Stimulated activated CD4-positive, alpha-beta T cell treated with anti-CD3 and anti-CD28 coated beads, Interleukin-15, amount 100 ng/mL, for 48 hours (primary cell): Measurements from ENCODE around the gene SFSWAP.
"Not testable (repeated sequence)": the region's sequence is repeated elsewhere in the genome, so short reads cannot be mapped to it uniquely, and the experiment has no call there.

Source experiments
- DNase-seq, 2 donors: peaks; one replicate each; pipeline ENCODE4 v3.0.0-alpha.2; 2020; ENCODE audit warnings: low read depth in 2 of 2

SFSWAP gene

GRCh38 chr12:131679816-131680215 is 31.1 kb upstream of the SFSWAP start:
- not testable (repeated sequence) for DNase-seq

GRCh38 chr12:131680392-131681256 is 30.3 kb upstream of the SFSWAP start:
- not testable (repeated sequence) for DNase-seq

- no peak for DNase-seq
These were observed 29.7 kb upstream of the SFSWAP start for GRCh38 chr12:131681257-131681620.

- DNase-seq: peak in 1 of 2 donors; percentile 73
These were observed 29.0 kb upstream of the SFSWAP start for GRCh38 chr12:131681746-131682509.

GRCh38 chr12:131682510-131682895 is 28.4 kb upstream of the SFSWAP start:
- no peak for DNase-seq

- no peak for DNase-seq
These were observed 27.4 kb upstream of the SFSWAP start for GRCh38 chr12:131683266-131684014.

- no peak for DNase-seq
These were observed 26.7 kb upstream of the SFSWAP start for GRCh38 chr12:131684015-131684725.

- DNase-seq: no peak
These were observed 23.4 kb upstream of the SFSWAP start for GRCh38 chr12:131687346-131688125.

GRCh38 chr12:131688131-131688844 is 22.6 kb upstream of the SFSWAP start:
- DNase-seq: no peak

- DNase-seq: no peak
These were observed 22.1 kb upstream of the SFSWAP start for GRCh38 chr12:131688845-131689154.

GRCh38 chr12:131690320-131690719 is 20.6 kb upstream of the SFSWAP start:
- no peak for DNase-seq

GRCh38 chr12:131692431-131692830 is 18.5 kb upstream of the SFSWAP start:
- no peak for DNase-seq

GRCh38 chr12:131693149-131693548 is 17.7 kb upstream of the SFSWAP start:
- no peak for DNase-seq

GRCh38 chr12:131694116-131694838 is 16.6 kb upstream of the SFSWAP start:
- no peak for DNase-seq

GRCh38 chr12:131695968-131696367 is 14.9 kb upstream of the SFSWAP start:
- no peak for DNase-seq

- DNase-seq: no peak
These were observed 12.6 kb upstream of the SFSWAP start for GRCh38 chr12:131698286-131698685.

- no peak for DNase-seq
These were observed 11.5 kb upstream of the SFSWAP start for GRCh38 chr12:131699434-131699833.

GRCh38 chr12:131700271-131700670 is 10.6 kb upstream of the SFSWAP start:
- DNase-seq: no peak

- no peak for DNase-seq
These were observed 9.0 kb upstream of the SFSWAP start for GRCh38 chr12:131701705-131702572.
